ENCODE data around the gene TPK1. TPM values are rescaled to one million over a fixed set of nuclear protein-coding genes. Genes with fewer than 3 reads are reported as not detected.
"Not testable (repeated sequence)": the region's sequence is repeated elsewhere in the genome, so short reads cannot be mapped to it uniquely, and the experiment has no call there.

Gene TPK1
- total RNA-seq, 1 donor from 2014 or later, result 11.3 TPM

GRCh38 chr7:144729226-144729625 is 106.6 kb downstream of the TPK1 start:
- no peak for DNase-seq (ENCODE audit: extremely low read depth, low read depth, low spot score)

- DNase-seq (ENCODE audit: extremely low read depth, low read depth, low spot score), result no peak
Measured at GRCh38 chr7:144728551-144728950, 107.3 kb downstream of the TPK1 start.

- DNase-seq (ENCODE audit: extremely low read depth, low read depth, low spot score), result not testable (repeated sequence)
Measured at GRCh38 chr7:144726840-144727239, 109.0 kb downstream of the TPK1 start.

- no peak for DNase-seq (ENCODE audit: extremely low read depth, low read depth, low spot score)
Measured at GRCh38 chr7:144725070-144725469, 110.8 kb downstream of the TPK1 start.

GRCh38 chr7:144723301-144723700 is 112.6 kb downstream of the TPK1 start:
- DNase-seq (ENCODE audit: extremely low read depth, low read depth, low spot score), result no peak

GRCh38 chr7:144720710-144721109 is 115.1 kb downstream of the TPK1 start:
- DNase-seq (ENCODE audit: extremely low read depth, low read depth, low spot score), result no peak

- DNase-seq (ENCODE audit: extremely low read depth, low read depth, low spot score), result no peak
Measured at GRCh38 chr7:144720149-144720548, 115.7 kb downstream of the TPK1 start.

GRCh38 chr7:144717720-144718119 is 118.1 kb downstream of the TPK1 start:
- DNase-seq (ENCODE audit: extremely low read depth, low read depth, low spot score), result no peak

GRCh38 chr7:144713850-144714249 is 122.0 kb downstream of the TPK1 start:
- no peak for DNase-seq (ENCODE audit: extremely low read depth, low read depth, low spot score)

GRCh38 chr7:144710791-144711190 is 125.1 kb downstream of the TPK1 start:
- DNase-seq (ENCODE audit: extremely low read depth, low read depth, low spot score), result no peak

- no peak for DNase-seq (ENCODE audit: extremely low read depth, low read depth, low spot score)
Measured at GRCh38 chr7:144709066-144709465, 126.8 kb downstream of the TPK1 start.

GRCh38 chr7:144691240-144691639 is 144.6 kb downstream of the TPK1 start:
- DNase-seq (ENCODE audit: extremely low read depth, low read depth, low spot score), result no peak

- no peak for DNase-seq (ENCODE audit: extremely low read depth, low read depth, low spot score)
Measured at GRCh38 chr7:144682581-144683280, 153.1 kb downstream of the TPK1 start.

- DNase-seq (ENCODE audit: extremely low read depth, low read depth, low spot score), result no peak
Measured at GRCh38 chr7:144676492-144676891, 159.4 kb downstream of the TPK1 start.

GRCh38 chr7:144674550-144674949 is 161.3 kb downstream of the TPK1 start:
- no peak for DNase-seq (ENCODE audit: extremely low read depth, low read depth, low spot score)

- no peak for DNase-seq (ENCODE audit: extremely low read depth, low read depth, low spot score)
Measured at GRCh38 chr7:144672869-144673268, 163.0 kb downstream of the TPK1 start.

GRCh38 chr7:144671429-144671828 is 164.4 kb downstream of the TPK1 start:
- no peak for DNase-seq (ENCODE audit: extremely low read depth, low read depth, low spot score)

- DNase-seq (ENCODE audit: extremely low read depth, low read depth, low spot score), result no peak
Measured at GRCh38 chr7:144670218-144670617, 165.6 kb downstream of the TPK1 start.

- no peak for DNase-seq (ENCODE audit: extremely low read depth, low read depth, low spot score)
Measured at GRCh38 chr7:144668503-144668902, 167.3 kb downstream of the TPK1 start.

- DNase-seq (ENCODE audit: extremely low read depth, low read depth, low spot score), result no peak
Measured at GRCh38 chr7:144665689-144666381, 170.0 kb downstream of the TPK1 start.

GRCh38 chr7:144659211-144659610 is 176.6 kb downstream of the TPK1 start:
- no peak for DNase-seq (ENCODE audit: extremely low read depth, low read depth, low spot score)

- DNase-seq (ENCODE audit: extremely low read depth, low read depth, low spot score), result no peak
Measured at GRCh38 chr7:144656965-144657517, 178.8 kb downstream of the TPK1 start.
